Ishikawa (cell line): Measurements from ENCODE around the gene CADM1.

ENCODE experiments used
- CEBPB ChIP-seq: IDR thresholded peaks from 2 replicates; pipeline ENCODE4 v1.6.1; 2012
- CREB1 ChIP-seq: IDR thresholded peaks from 2 replicates; pipeline ENCODE4 v1.6.1; 2012; ENCODE audit warnings: low read depth
- EGR1 ChIP-seq: IDR thresholded peaks from 2 replicates; pipeline ENCODE4 v1.6.1; 2012
- EP300 ChIP-seq: IDR thresholded peaks from 2 replicates; pipeline ENCODE4 v1.6.1; 2012; ENCODE audit warnings: borderline replicate concordance
- FOXM1 ChIP-seq: IDR thresholded peaks from 2 replicates; pipeline ENCODE4 v1.6.1; 2012; ENCODE audit warnings: low read depth, borderline replicate concordance
- MAX ChIP-seq: IDR thresholded peaks from 2 replicates; pipeline ENCODE4 v1.6.1; 2012
- NFIC ChIP-seq: IDR thresholded peaks from 2 replicates; pipeline ENCODE4 v1.6.1; 2012
- RAD21 ChIP-seq: IDR thresholded peaks from 2 replicates; pipeline ENCODE4 v1.6.1; 2012; ENCODE audit warnings: low read depth
- REST ChIP-seq: IDR thresholded peaks from 2 replicates; pipeline ENCODE4 v1.6.1; 2012; ENCODE audit warnings: low read depth, mild to moderate bottlenecking
- TAF1 ChIP-seq: IDR thresholded peaks from 2 replicates; pipeline ENCODE4 v1.6.1; 2012; ENCODE audit warnings: low read depth, mild to moderate bottlenecking
- TCF12 ChIP-seq: IDR thresholded peaks from 2 replicates; pipeline ENCODE4 v1.6.1; 2012; ENCODE audit warnings: low read depth
- TEAD4 ChIP-seq: IDR thresholded peaks from 2 replicates; pipeline ENCODE4 v1.6.1; 2012
- USF1 ChIP-seq: IDR thresholded peaks from 2 replicates; pipeline ENCODE4 v1.6.1; 2012
- YY1 ChIP-seq: IDR thresholded peaks from 2 replicates; pipeline ENCODE4 v1.6.1; 2012; ENCODE audit warnings: low read depth
- ZBTB7A ChIP-seq: IDR thresholded peaks from 2 replicates; pipeline ENCODE4 v1.6.1; 2012; ENCODE audit warnings: low read depth

CADM1 gene

GRCh38 chr11:115347106-115347505, 157.1 kb downstream of the CADM1 start:
- no peak for TF ChIP-seq YY1
- TF ChIP-seq CREB1, result no peak
- no peak for TF ChIP-seq TEAD4
- TF ChIP-seq EP300, result no peak
- no peak for TF ChIP-seq REST
- no peak for TF ChIP-seq MAX
- TF ChIP-seq ZBTB7A, result no peak
- no peak for TF ChIP-seq TCF12
- TF ChIP-seq USF1, result no peak
- no peak for TF ChIP-seq RAD21
- TF ChIP-seq TAF1, result no peak
- TF ChIP-seq NFIC, result no peak
- no peak for TF ChIP-seq EGR1

- no peak for TF ChIP-seq CREB1
Measured at GRCh38 chr11:115345840-115346239, 158.4 kb downstream of the CADM1 start.

- no peak for TF ChIP-seq TCF12
- TF ChIP-seq NFIC, result no peak
- TF ChIP-seq CREB1, result no peak
- no peak for TF ChIP-seq CEBPB
- no peak for TF ChIP-seq EGR1
- TF ChIP-seq FOXM1, result no peak
- TF ChIP-seq ZBTB7A, result no peak
- TF ChIP-seq RAD21, result no peak
- no peak for TF ChIP-seq TEAD4
- TF ChIP-seq USF1, result no peak
- no peak for TF ChIP-seq REST
- TF ChIP-seq YY1, result no peak
- TF ChIP-seq TAF1, result no peak
- no peak for TF ChIP-seq MAX
- TF ChIP-seq EP300, result no peak
Measured at GRCh38 chr11:115345361-115345760, 158.9 kb downstream of the CADM1 start.

GRCh38 chr11:115344846-115345245, 159.4 kb downstream of the CADM1 start:
- TF ChIP-seq USF1 (no peak), NFIC (no peak), ZBTB7A (no peak), CEBPB (no peak), YY1 (no peak), TCF12 (no peak), EGR1 (no peak), TAF1 (no peak), REST (no peak), FOXM1 (no peak), RAD21 (no peak), TEAD4 (no peak), MAX (no peak), CREB1 (no peak)
